GM23248 (cell line): Measurements from ENCODE around the gene P2RY8. TPM values are rescaled to one million over a fixed set of nuclear protein-coding genes. Genes with fewer than 3 reads are reported as not detected.

Experiments used
- DNase-seq: peaks from one replicate; pipeline ENCODE4 v3.0.0-alpha.2; 2015
- H2AFZ ChIP-seq: fragments of 200-600 bp; sonication (generic); 2 replicates; pipeline ENCODE4 v1.6.1; 2016; ENCODE audit warnings: antibody characterized with exemption
- H3F3A ChIP-seq: fragments of 200-600 bp; sonication (generic); 2 replicates; pipeline ENCODE4 v1.6.1; 2016; ENCODE audit warnings: mild to moderate bottlenecking, antibody characterized with exemption, mixed run types; ENCODE audit not compliant: insufficient read depth
- H3K27ac ChIP-seq: fragments of 200-600 bp; sonication (generic); 2 replicates; pipeline ENCODE4 v1.5.1; 2016; ENCODE audit warnings: mild to moderate bottlenecking
- H3K27me3 ChIP-seq: fragments of 200-600 bp; sonication (generic); replicated peaks from 2 replicates; pipeline ENCODE4 v1.6.1; 2016; ENCODE audit warnings: mild to moderate bottlenecking; ENCODE audit not compliant: insufficient read depth
- H3K36me3 ChIP-seq: fragments of 200-600 bp; sonication (generic); 2 replicates; pipeline ENCODE4 v1.6.1; 2016; ENCODE audit warnings: low read depth, mild to moderate bottlenecking
- H3K4me1 ChIP-seq: fragments of 200-600 bp; sonication (generic); 2 replicates; pipeline ENCODE4 v1.6.1; 2016; ENCODE audit warnings: mild to moderate bottlenecking; ENCODE audit not compliant: insufficient read depth
- H3K4me2 ChIP-seq: fragments of 200-600 bp; sonication (generic); one replicate; pipeline ENCODE4 v1.6.1; 2016; ENCODE audit warnings: mild to moderate bottlenecking; ENCODE audit not compliant: unreplicated experiment
- H3K4me3 ChIP-seq: fragments of 200-600 bp; sonication (generic); 2 replicates; pipeline ENCODE4 v1.5.1; 2016; ENCODE audit warnings: mild to moderate bottlenecking
- H3K79me2 ChIP-seq: fragments of 200-600 bp; sonication (generic); 2 replicates; pipeline ENCODE4 v1.6.1; 2016; ENCODE audit warnings: mild to moderate bottlenecking; ENCODE audit not compliant: insufficient read depth
- H3K9ac ChIP-seq: fragments of 200-600 bp; sonication (generic); 2 replicates; pipeline ENCODE4 v1.6.1; 2016; ENCODE audit warnings: mild to moderate bottlenecking
- H3K9me2 ChIP-seq: fragments of 200-600 bp; sonication (generic); 2 replicates; pipeline ENCODE4 v1.6.1; 2016; ENCODE audit warnings: mixed run types, mild to moderate bottlenecking, moderate library complexity; ENCODE audit not compliant: insufficient read depth
- H3K9me3 ChIP-seq: fragments of 200-600 bp; sonication (generic); one replicate; pipeline ENCODE4 v1.6.1; 2017; ENCODE audit warnings: low read depth
- H4K20me1 ChIP-seq: fragments of 200-600 bp; sonication (generic); 2 replicates; pipeline ENCODE4 v1.6.0; 2016; ENCODE audit not compliant: insufficient read depth
- EZH2 ChIP-seq: fragments of 200-600 bp; sonication (generic); IDR thresholded peaks from 2 replicates; pipeline ENCODE4 v1.6.1; 2018; ENCODE audit warnings: antibody characterized with exemption, mild to moderate bottlenecking; ENCODE audit not compliant: insufficient read depth, poor library complexity, severe bottlenecking
- EZH2phosphoT487 ChIP-seq: fragments of 200-600 bp; sonication (generic); IDR thresholded peaks from 2 replicates; pipeline ENCODE4 v1.6.1; 2018; ENCODE audit warnings: antibody characterized with exemption, moderate library complexity, mild to moderate bottlenecking, low read depth; ENCODE audit not compliant: insufficient read depth
- WGBS, 2 experiments: methylation state at CpG; one replicate each; pipeline ENCODE4 v1.1.6; 2015 to 2017; ENCODE audit warnings: low lambda C conversion rate in 2 of 2, low coverage in 1 of 2; ENCODE audit errors: missing lambda C conversion rate in 2 of 2; 5-methylcytosine and 5-hydroxymethylcytosine counted together
- in situ Hi-C: fragments of 300-500 bp; cut with MboI; formaldehyde crosslinking; loops from 2 replicates; pipeline ENCODE4 v1.15.0; 2020
- polyA plus RNA-seq: library from polyadenylated mRNA; unstranded; fragments of >200 nt; fragmentation: Nextera tagmentation; extraction: Ambion mirVana; gene quantifications from 2 replicates; pipeline ENCODE4 v1.2.1, GENCODE V29; 2016
- total RNA-seq: library from RNA; depleted of rRNA; stranded (reverse); fragments of >200 nt; shearing (Covaris generic); gene quantifications from 2 replicates; pipeline ENCODE4 v1.2.3, GENCODE V29; 2014

The P2RY8 gene
- total and polyA plus RNA-seq, 2 experiments from 2014 or later: not detected

DNA sequence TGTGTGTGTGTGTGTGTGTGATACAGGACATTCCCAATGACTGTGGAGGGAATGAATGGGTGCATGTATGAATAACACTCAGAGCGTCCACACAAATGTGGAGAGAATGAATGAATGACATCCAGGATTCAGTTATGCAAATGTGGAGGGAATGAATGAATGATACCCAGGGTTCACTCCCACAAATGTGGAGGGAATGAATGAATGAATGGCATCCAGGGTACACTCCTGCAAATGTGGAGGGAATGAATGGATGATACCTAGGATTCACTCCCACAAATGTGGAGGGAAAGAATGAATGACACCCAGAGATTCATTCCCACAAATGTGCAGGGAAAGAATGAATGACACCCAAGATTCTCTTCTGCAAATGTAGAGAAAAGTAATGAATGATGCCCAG, 48.2 kb downstream of the P2RY8 start:
- Histone ChIP-seq H3F3A (no peaks in the 10 kb centered on the region), H3K9me3 (no peaks in the 10 kb centered on the region), H3K9ac (no peak overlapping the region), H3K9me2 (no peaks in the 10 kb centered on the region), H3K4me1 (no peaks in the 10 kb centered on the region), H3K27ac (no peak overlapping the region), H2AFZ (no peak overlapping the region), H3K36me3 (no peaks in the 10 kb centered on the region), H3K4me3 (no peak overlapping the region), H3K4me2 (no peak overlapping the region), H3K79me2 (no peaks in the 10 kb centered on the region), H3K27me3 (no peaks in the 10 kb centered on the region), H4K20me1 (no peaks in the 10 kb centered on the region)
- 87 to 94% methylated on average over 1 of the region's 1 CpG for WGBS, 2 experiments
- in situ Hi-C loops: no loop called here
- TF ChIP-seq EZH2phosphoT487: no peak
- TF ChIP-seq EZH2: no peak
- DNase-seq: no peak

DNA sequence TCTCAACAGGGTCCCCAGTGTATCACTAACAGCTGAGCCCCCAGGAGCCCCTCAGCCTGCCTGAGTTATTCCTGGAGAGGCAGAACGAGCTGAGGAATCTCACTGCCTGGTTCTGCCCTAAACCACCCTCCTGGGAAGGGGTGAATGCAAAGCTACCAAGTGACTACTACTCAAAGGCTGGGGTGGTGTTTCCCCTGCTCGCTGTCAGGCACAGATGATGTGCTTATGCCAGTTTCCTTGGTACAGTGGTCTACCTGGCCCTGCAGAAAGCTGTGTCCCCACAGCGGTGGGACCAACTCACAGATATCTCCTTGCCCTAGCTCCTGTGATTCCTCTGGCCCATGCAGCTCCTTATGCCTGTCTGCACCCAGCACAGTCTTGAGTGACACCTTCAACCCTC, 48.8 kb downstream of the P2RY8 start:
- Histone ChIP-seq H3K79me2 (no peaks in the 10 kb centered on the region), H3K9ac (no peak overlapping the region), H3K9me3 (no peaks in the 10 kb centered on the region), H3K27ac (no peak overlapping the region), H3K4me2 (no peak overlapping the region), H3K36me3 (no peaks in the 10 kb centered on the region), H3K4me1 (no peaks in the 10 kb centered on the region), H3K4me3 (no peak overlapping the region), H2AFZ (no peak overlapping the region), H3F3A (no peaks in the 10 kb centered on the region), H3K9me2 (no peaks in the 10 kb centered on the region), H3K27me3 (no peaks in the 10 kb centered on the region), H4K20me1 (no peaks in the 10 kb centered on the region)
- WGBS, 2 experiments: 39 to 41% methylated on average over 3 of the region's 3 CpGs
- DNase-seq: no peak
- in situ Hi-C loops: no loop called here
- TF ChIP-seq EZH2 (no peak), EZH2phosphoT487 (no peak)

DNA sequence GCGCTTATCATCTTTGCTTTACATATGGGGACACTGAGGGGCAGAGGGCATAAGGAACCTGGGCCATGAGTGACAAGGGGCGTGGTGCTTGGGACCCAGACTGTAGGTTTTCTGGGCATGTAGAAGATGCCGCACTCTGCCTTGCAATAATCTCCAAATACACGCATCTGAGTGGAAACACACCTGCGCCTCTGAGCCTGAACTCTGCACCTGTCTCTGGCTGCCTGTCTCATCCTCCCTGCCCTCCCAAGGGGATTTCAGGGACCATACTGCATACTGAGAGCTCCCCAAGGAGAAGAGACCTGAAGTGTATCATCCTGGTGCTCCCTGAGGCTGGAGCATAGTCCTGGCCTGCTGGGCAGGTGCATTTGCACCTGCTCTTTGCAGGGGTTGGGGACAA, 49.6 kb downstream of the P2RY8 start:
- TF ChIP-seq EZH2phosphoT487 (no peak), EZH2 (no peak)
- no peaks in the 10 kb centered on the region for H3K9me3 ChIP-seq
- no peaks in the 10 kb centered on the region for H3K36me3 ChIP-seq
- no peaks in the 10 kb centered on the region for H3F3A ChIP-seq
- H3K4me1 ChIP-seq: no peaks in the 10 kb centered on the region
- H3K79me2 ChIP-seq: no peaks in the 10 kb centered on the region
- H4K20me1 ChIP-seq: no peaks in the 10 kb centered on the region
- no peak overlapping the region for H3K27ac ChIP-seq
- DNase-seq: no peak
- no peak overlapping the region for H2AFZ ChIP-seq
- in situ Hi-C loops: no loop called here
- 41 to 55% methylated on average over 5 of the region's 5 CpGs for WGBS, 2 experiments
- no peaks in the 10 kb centered on the region for H3K27me3 ChIP-seq
- H3K9ac ChIP-seq: no peak overlapping the region
- H3K4me3 ChIP-seq: no peak overlapping the region
- H3K9me2 ChIP-seq: no peaks in the 10 kb centered on the region
- no peak overlapping the region for H3K4me2 ChIP-seq

DNA sequence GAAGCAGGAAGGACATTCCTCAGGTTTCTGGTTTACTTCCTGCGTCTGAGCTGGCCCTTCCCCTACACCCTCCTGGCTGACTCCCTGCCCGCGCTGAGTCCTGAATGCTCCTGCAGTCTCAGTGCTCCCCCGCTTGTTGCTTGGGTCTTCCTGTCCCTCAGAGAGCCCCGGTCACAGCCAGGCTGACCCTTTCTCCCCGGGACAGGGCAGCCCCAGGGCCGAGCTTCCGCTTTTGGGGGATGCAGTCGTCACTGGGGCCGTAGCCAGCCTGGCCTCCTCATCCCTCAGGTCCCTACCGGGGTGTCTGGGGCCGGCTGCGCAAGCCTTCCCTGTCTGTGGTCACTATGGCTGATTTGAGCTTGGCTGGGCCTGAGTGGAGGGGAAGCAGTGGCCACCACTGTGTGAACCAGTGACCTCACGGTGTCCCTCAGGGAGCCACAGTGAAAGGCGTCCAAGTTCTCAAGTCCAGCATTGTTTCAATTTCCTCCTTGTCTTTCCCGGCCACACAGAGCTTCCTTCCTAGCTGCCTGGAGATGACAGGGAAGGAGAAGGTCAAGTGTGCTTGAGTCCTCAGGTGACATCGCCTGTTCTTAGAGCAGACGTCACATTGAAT, 50.1 kb downstream of the P2RY8 start:
- H3F3A ChIP-seq: no peaks in the 10 kb centered on the region
- H3K36me3 ChIP-seq: no peaks in the 10 kb centered on the region
- in situ Hi-C loops: no loop called here
- H3K4me3 ChIP-seq: no peak overlapping the region
- H2AFZ ChIP-seq: no peak overlapping the region
- H3K9me2 ChIP-seq: no peaks in the 10 kb centered on the region
- TF ChIP-seq EZH2phosphoT487 (no peak), EZH2 (no peak)
- no peaks in the 10 kb centered on the region for H3K4me1 ChIP-seq
- H3K27ac ChIP-seq: no peak overlapping the region
- no peaks in the 10 kb centered on the region for H3K27me3 ChIP-seq
- H4K20me1 ChIP-seq: no peaks in the 10 kb centered on the region
- 44 to 47% methylated on average over 18 of the region's 18 CpGs for WGBS, 2 experiments
- H3K4me2 ChIP-seq: no peak overlapping the region
- no peak overlapping the region for H3K9ac ChIP-seq
- no peaks in the 10 kb centered on the region for H3K79me2 ChIP-seq
- DNase-seq: no peak
- no peaks in the 10 kb centered on the region for H3K9me3 ChIP-seq

DNA sequence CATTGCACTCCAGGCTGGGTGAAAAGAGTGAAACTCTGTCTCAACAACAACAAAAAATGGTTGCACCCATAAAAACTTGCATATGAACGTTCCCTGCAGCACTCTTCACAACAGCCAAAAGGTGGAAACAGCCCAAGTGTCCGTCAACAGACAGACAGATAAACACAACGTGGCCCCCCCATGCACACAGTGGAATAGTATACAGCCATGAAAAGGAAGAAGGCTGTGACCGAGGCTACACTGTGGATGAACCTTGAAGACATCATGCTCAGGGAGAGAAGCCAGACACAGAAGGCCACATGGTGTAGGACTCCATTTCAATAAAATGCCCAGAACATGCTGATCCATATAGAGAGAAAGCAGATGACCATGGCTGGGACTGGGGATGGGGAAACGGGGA, 50.8 kb downstream of the P2RY8 start:
- no peaks in the 10 kb centered on the region for H3K36me3 ChIP-seq
- no peak overlapping the region for H3K4me2 ChIP-seq
- DNase-seq: no peak
- H3K4me1 ChIP-seq: no peaks in the 10 kb centered on the region
- WGBS, 2 experiments: 20 to 25% methylated on average over 5 of the region's 5 CpGs
- H3K27me3 ChIP-seq: no peaks in the 10 kb centered on the region
- no peak overlapping the region for H3K9ac ChIP-seq
- in situ Hi-C loops: no loop called here
- H3K4me3 ChIP-seq: no peak overlapping the region
- H3K79me2 ChIP-seq: no peaks in the 10 kb centered on the region
- H3K9me3 ChIP-seq: no peaks in the 10 kb centered on the region
- TF ChIP-seq EZH2: no peak
- TF ChIP-seq EZH2phosphoT487: no peak
- no peak overlapping the region for H2AFZ ChIP-seq
- no peak overlapping the region for H3K27ac ChIP-seq
- no peaks in the 10 kb centered on the region for H4K20me1 ChIP-seq
- H3K9me2 ChIP-seq: no peaks in the 10 kb centered on the region
- H3F3A ChIP-seq: no peaks in the 10 kb centered on the region
